Stimulated activated CD4-positive, alpha-beta T cell treated with anti-CD3 and anti-CD28 coated beads, Interleukin-4, amount 100 ng/mL, for 48 hours (primary cell): ENCODE measurements around the gene CACNA1B.
"Not testable (repeated sequence)": the region's sequence is repeated elsewhere in the genome, so short reads cannot be mapped to it uniquely, and the experiment has no call there.

Experiments used
- DNase-seq, 2 donors: peaks; one replicate each; pipeline ENCODE4 v3.0.0-alpha.2; 2020; ENCODE audit warnings: low read depth in 2 of 2

Gene CACNA1B

GRCh38 chr9:138143491-138143890, 265.9 kb downstream of the CACNA1B start:
- not testable (repeated sequence) for DNase-seq

DNA sequence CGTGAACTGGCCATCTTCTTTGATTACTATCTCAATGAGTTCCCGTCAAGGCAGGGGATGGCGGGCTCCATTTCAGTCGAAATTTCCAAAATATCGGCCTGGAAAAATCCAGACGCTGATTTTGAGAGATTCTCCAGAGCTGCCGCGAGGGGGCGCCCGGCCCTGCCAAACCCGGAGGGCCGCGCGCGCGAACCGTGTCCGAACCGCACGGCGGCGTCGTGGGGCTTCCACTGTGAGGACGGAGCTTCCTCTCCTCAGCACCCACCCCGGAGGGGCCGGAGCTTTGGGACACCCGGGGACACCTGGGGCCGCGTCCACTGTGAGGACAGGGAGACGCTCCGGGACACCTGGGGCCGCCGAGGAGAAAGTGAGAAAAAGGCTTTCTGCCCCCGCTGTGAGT, 270.0 kb downstream of the CACNA1B start:
- DNase-seq, result peak in 1 of 2 donors; percentile 35

GRCh38 chr9:138149672-138150656, 272.4 kb downstream of the CACNA1B start:
- DNase-seq, result peak in 1 of 2 donors; percentile 15

GRCh38 chr9:138155788-138156187, 278.2 kb downstream of the CACNA1B start:
- not testable (repeated sequence) for DNase-seq

GRCh38 chr9:138166793-138167192, 289.2 kb downstream of the CACNA1B start:
- not testable (repeated sequence) for DNase-seq
